Sigmoid colon (tissue), 7 donors: Measurements from ENCODE around the gene PIP4K2C. TPM values are rescaled to one million over a fixed set of nuclear protein-coding genes. Genes with fewer than 3 reads are reported as not detected.
"Not testable (repeated sequence)": the region's sequence is repeated elsewhere in the genome, so short reads cannot be mapped to it uniquely, and the experiment has no call there.

Experiments used
- DNase-seq: peaks from one replicate; pipeline ENCODE4 v3.0.0-alpha.2; 2019
- H3K27ac ChIP-seq, 4 donors: fragments of 200-600 bp; sonication (generic); one replicate each; pipeline ENCODE4 v1.5.1; 2016 to 2019; ENCODE audit warnings: mild to moderate bottlenecking in 1 of 4
- H3K27me3 ChIP-seq, 3 donors: fragments of 200-600 bp; sonication (generic); one replicate each; pipeline ENCODE4 v1.5.1; 2019; ENCODE audit warnings: mild to moderate bottlenecking in 1 of 3
- H3K36me3 ChIP-seq, 4 donors: fragments of 200-600 bp; sonication (generic); one replicate each; pipeline ENCODE4 v1.5.1; 2016 to 2019
- H3K4me1 ChIP-seq, 4 donors: fragments of 200-600 bp; sonication (generic); one replicate each; pipeline ENCODE4 v1.5.1; 2017 to 2019
- H3K4me3 ChIP-seq, 4 donors: fragments of 200-600 bp; sonication (generic); one replicate each; pipeline ENCODE4 v1.5.1; 2017 to 2019; ENCODE audit warnings: mild to moderate bottlenecking in 2 of 4, moderate library complexity in 1 of 4
- H3K9me3 ChIP-seq, 4 donors: fragments of 200-600 bp in 3 of 4; sonication (generic) in 3 of 4; one replicate each; pipeline versions ENCODE4 v1.5.1 to v1.6.1; 2013 to 2019
- CTCF ChIP-seq, 4 experiments: fragments of 450-650 bp in 3 of 4; fragments of 200-600 bp in 1 of 4; IDR thresholded peaks; one replicate each; pipeline ENCODE4 v1.5.1; 2016 to 2019; ENCODE audit warnings: antibody characterized with exemption in 4 of 4, mild to moderate bottlenecking in 3 of 4, moderate library complexity in 2 of 4
- EP300 ChIP-seq, 4 donors: sonication (generic); formaldehyde crosslinking; IDR thresholded peaks; one replicate each; pipeline ENCODE4 v1.6.1; 2017; ENCODE audit warnings: antibody characterized with exemption in 4 of 4
- POLR2A ChIP-seq, 2 donors: fragments of 450-650 bp; IDR thresholded peaks; one replicate each; pipeline ENCODE4 v1.6.1; 2016; ENCODE audit warnings: antibody characterized with exemption in 2 of 2, mild to moderate bottlenecking in 2 of 2, moderate library complexity in 2 of 2
- POLR2AphosphoS5 ChIP-seq, 4 donors: sonication (generic); formaldehyde crosslinking; IDR thresholded peaks; one replicate each; pipeline ENCODE4 v1.6.1; 2017; ENCODE audit warnings: antibody characterized with exemption in 4 of 4
- WGBS, 2 donors: extraction: QIAGEN DNeasy Blood & Tissue Kit; methylation state at CpG; one replicate each; pipeline ENCODE4 v1.1.7; 2013; 5-methylcytosine and 5-hydroxymethylcytosine counted together
- intact Hi-C: fragments of 100-400 bp; cut with DNase I; formaldehyde crosslinking; loops from one replicate; pipeline ENCODE4 v1.15.1; 2023
- polyA plus RNA-seq, 3 donors: library from polyadenylated mRNA; stranded (reverse); fragments of 200-250 nt; gene quantifications; one replicate each; pipeline ENCODE4 v1.2.3, GENCODE V29; 2013
- total RNA-seq, 4 donors: library from RNA; depleted of rRNA; stranded (reverse); fragments of >200 nt; gene quantifications; one replicate each; pipeline ENCODE4 v1.1.0, GENCODE V29; 2016
- donor health status: healthy with polysubstance abuse.
- donor health status: Bipolar disorder and iron deficiency.
- donor health status: healthy.

Gene PIP4K2C
- total and polyA plus RNA-seq, 7 donors: 13.3 to 30.5 (median 21.0) TPM

GRCh38 chr12:57616383-57617101 is 25.6 kb downstream of the PIP4K2C start:
- Histone ChIP-seq H3K36me3 (peaks cover 16 to 39% (median 25%) of the 10 kb centered on the region in 4 donors), H3K4me1 (peaks cover 0 to 60% (median 56%) of the 10 kb centered on the region in 4 donors), H3K9me3 (no peaks in the 10 kb centered on the region), H3K4me3 (no peak overlapping the region), H3K27me3 (peaks cover 0 to 18% (median 0%) of the 10 kb centered on the region in 3 donors), H3K27ac (peak overlapping the region in 1 of 4 donors; percentile 47)
- DNase-seq: peak; percentile 55
- no peak for TF ChIP-seq POLR2A (IDR thresholded peaks at IDR 0.05)
- no peak for TF ChIP-seq EP300 (IDR thresholded peaks at IDR 0.05)
- TF ChIP-seq POLR2AphosphoS5 (IDR thresholded peaks at IDR 0.05): no peak
- no peak for TF ChIP-seq CTCF (IDR thresholded peaks at IDR 0.05)
- intact Hi-C loops: no loop called here
- WGBS, 2 donors: 63 to 84% methylated on average over 3 of the region's 3 CpGs

GRCh38 chr12:57617942-57618341 is 26.9 kb downstream of the PIP4K2C start:
- TF ChIP-seq POLR2AphosphoS5 (IDR thresholded peaks at IDR 0.05): no peak
- no peak for TF ChIP-seq CTCF (IDR thresholded peaks at IDR 0.05)
- no peak for TF ChIP-seq POLR2A (IDR thresholded peaks at IDR 0.05)
- no peak for TF ChIP-seq EP300 (IDR thresholded peaks at IDR 0.05)
- intact Hi-C loops: no loop called here
- Histone ChIP-seq H3K4me1 (peaks cover 0 to 52% (median 50%) of the 10 kb centered on the region in 4 donors), H3K36me3 (peaks cover 16 to 39% (median 25%) of the 10 kb centered on the region in 4 donors), H3K4me3 (no peak overlapping the region), H3K9me3 (no peaks in the 10 kb centered on the region), H3K27ac (no peak overlapping the region), H3K27me3 (peaks cover 0 to 32% (median 4%) of the 10 kb centered on the region in 3 donors)
- WGBS, 2 donors: 54 to 58% methylated on average over 11 of the region's 11 CpGs
- peak; percentile 41 for DNase-seq

- intact Hi-C loops, H3K9me3 ChIP-seq, H3K4me3 ChIP-seq, H3K27ac ChIP-seq: not testable (repeated sequence)
- Histone ChIP-seq H3K4me1 (peaks cover 0 to 47% (median 45%) of the 10 kb centered on the region in 4 donors), H3K36me3 (peaks cover 16 to 36% (median 23%) of the 10 kb centered on the region in 4 donors), H3K27me3 (peaks cover 0 to 35% (median 4%) of the 10 kb centered on the region in 3 donors)
- DNase-seq: peak; percentile 24
- whole genome bisulfite sequencing, 2 donors: 93 to 94% methylated on average over 6 of the region's 6 CpGs
Measured at GRCh38 chr12:57618431-57618830, 27.4 kb downstream of the PIP4K2C start.

GRCh38 chr12:57618966-57619433 is 28.0 kb downstream of the PIP4K2C start:
- DNase-seq: peak; percentile 46
- WGBS, 2 donors: 42 to 48% methylated on average over 16 of the region's 16 CpGs
- no peaks in the 10 kb centered on the region for H3K9me3 ChIP-seq
- H3K4me3 ChIP-seq: no peak overlapping the region
- H3K27ac ChIP-seq: no peak overlapping the region
- no peak for TF ChIP-seq POLR2AphosphoS5 (IDR thresholded peaks at IDR 0.05)
- intact Hi-C loops: no loop called here
- peaks cover 16 to 32% (median 22%) of the 10 kb centered on the region in 4 donors for H3K36me3 ChIP-seq
- H3K27me3 ChIP-seq: peaks cover 0 to 38% (median 4%) of the 10 kb centered on the region in 3 donors
- H3K4me1 ChIP-seq: peaks cover 0 to 42% (median 40%) of the 10 kb centered on the region in 4 donors

GRCh38 chr12:57619434-57620244 is 28.6 kb downstream of the PIP4K2C start:
- 11 to 20% methylated on average over 46 of the region's 46 CpGs for WGBS, 2 donors
- peak; percentile 65 for DNase-seq
- H3K36me3 ChIP-seq: peaks cover 16 to 28% (median 21%) of the 10 kb centered on the region in 4 donors
- H3K27me3 ChIP-seq: peaks cover 0 to 42% (median 4%) of the 10 kb centered on the region in 3 donors
- H3K4me1 ChIP-seq: peaks cover 0 to 35% (median 33%) of the 10 kb centered on the region in 4 donors
- TF ChIP-seq CTCF (IDR thresholded peaks at IDR 0.05) (no peak), POLR2AphosphoS5 (IDR thresholded peaks at IDR 0.05) (peak in 2 of 4 donors; percentile 3 to 12), POLR2A (IDR thresholded peaks at IDR 0.05) (no peak), EP300 (IDR thresholded peaks at IDR 0.05) (no peak)
- no peak overlapping the region for H3K27ac ChIP-seq
- H3K4me3 ChIP-seq: no peak overlapping the region
- intact Hi-C loops: loop anchor here (5.0 kb wide), 1 partner anchor 73 kb away; the partner anchor contains the start of gene OS9
- no peaks in the 10 kb centered on the region for H3K9me3 ChIP-seq
